Activated CD4-positive, alpha-beta T cell treated with anti-CD3 and anti-CD28 coated beads for 36 hours (primary cell): Measurements from ENCODE around the gene UBD. TPM values are rescaled to one million over a fixed set of nuclear protein-coding genes. Genes with fewer than 3 reads are reported as not detected.

Source experiments
- ATAC-seq: fragments of 200-7000 bp; cut with Tn5 transposase; one replicate; pipeline ENCODE4 v1.10.0; 2021; ENCODE audit warnings: mild to moderate bottlenecking, moderate library complexity
- CTCF ChIA-PET: fragments of 350-600 bp; sonication (Branson Sonifier 250); formaldehyde crosslinking; loops from one replicate; lab custom pipeline; 2021; ENCODE audit warnings: antibody characterized with exemption; lab: Charles Lee
- POLR2A ChIA-PET: fragments of 350-600 bp; sonication (Branson Sonifier 250); formaldehyde crosslinking; loops from one replicate; lab custom pipeline; 2021; ENCODE audit warnings: antibody characterized with exemption, inconsistent platforms; lab: Charles Lee
- DNase-seq: peaks from one replicate; pipeline ENCODE4 v3.0.0-alpha.2; 2020
- H3K27ac Mint-ChIP-seq: one replicate; pipeline ENCODE4 v1.8.0; 2021; ENCODE audit warnings: mixed read lengths
- H3K27me3 Mint-ChIP-seq: one replicate; pipeline ENCODE4 v1.8.0; 2021; ENCODE audit warnings: mixed read lengths
- H3K36me3 Mint-ChIP-seq: one replicate; pipeline ENCODE4 v1.8.0; 2021; ENCODE audit warnings: low read depth, mixed read lengths
- H3K4me1 Mint-ChIP-seq: one replicate; pipeline ENCODE4 v1.8.0; 2021; ENCODE audit warnings: mixed read lengths
- H3K4me3 Mint-ChIP-seq: one replicate; pipeline ENCODE4 v1.8.0; 2021; ENCODE audit warnings: mild to moderate bottlenecking, moderate library complexity, mixed read lengths
- H3K9me3 Mint-ChIP-seq: one replicate; pipeline ENCODE4 v1.8.0; 2021; ENCODE audit warnings: low read depth, mixed read lengths
- intact Hi-C, 2 experiments: fragments of 100-400 bp; cut with DNase I in 1 of 2; cut with micrococcal nuclease in 1 of 2; formaldehyde crosslinking; loops; one replicate each; pipeline versions ENCODE4 v1.14.2 to v1.15.1; 2022 to 2024; cut with DNase I, micrococcal nuclease
- total RNA-seq, 2 experiments: library from RNA; stranded (reverse); gene quantifications; one replicate each; pipeline ENCODE4 v1.2.3, GENCODE V29; 2021

The UBD gene
- total RNA-seq, 2 experiments from 2014 or later, result 0.32 TPM; not detected in 1

DNA sequence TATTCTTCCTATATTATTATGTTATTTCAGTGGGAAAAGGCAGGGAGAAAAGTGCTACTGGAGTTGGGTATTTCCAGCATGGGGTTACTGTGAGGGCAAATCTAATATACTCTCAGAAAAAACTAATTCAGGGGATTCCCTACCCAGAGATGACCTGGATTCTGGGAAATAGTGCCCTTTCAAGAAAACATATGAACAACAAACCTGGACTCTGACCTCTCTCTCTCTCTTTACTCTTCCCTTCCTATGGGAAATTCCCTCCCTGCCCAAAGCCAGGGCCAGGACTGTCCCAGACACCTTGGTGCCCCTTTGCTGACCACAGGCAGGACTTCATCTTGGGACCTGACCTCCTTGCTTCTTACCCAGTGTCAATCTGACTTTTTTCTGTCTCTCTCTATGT lies 1.6 kb upstream of the UBD start:
- H3K36me3 Mint-ChIP-seq, result no peaks in the 10 kb centered on the region
- POLR2A ChIA-PET, result no interaction called here
- H3K27ac Mint-ChIP-seq, result no peak overlapping the region
- H3K9me3 Mint-ChIP-seq, result no peaks in the 10 kb centered on the region
- intact Hi-C loops, result no loop called here
- ATAC-seq (no peak), DNase-seq (no peak)
- no peak overlapping the region for H3K4me3 Mint-ChIP-seq
- H3K4me1 Mint-ChIP-seq, result peaks cover 3% of the 10 kb centered on the region
- CTCF ChIA-PET, result interaction anchor here (0.9 kb wide), 1 partner anchor 9 kb away, joined by 3 read pairs; no protein-coding TSS in a partner anchor
- peaks cover 45% of the 10 kb centered on the region for H3K27me3 Mint-ChIP-seq

- ChIA-PET CTCF (interaction anchor here (0.6 to 1.5 kb wide), 2 partner anchors 95 to 101 kb away, joined by 4 read pairs; no protein-coding TSS in a partner anchor), POLR2A (no interaction called here)
- ATAC-seq (no peak), DNase-seq (no peak)
- Mint-ChIP-seq H3K4me1 (peaks cover 11% of the 10 kb centered on the region), H3K9me3 (no peaks in the 10 kb centered on the region), H3K4me3 (no peak overlapping the region), H3K27me3 (peaks cover 59% of the 10 kb centered on the region), H3K36me3 (no peaks in the 10 kb centered on the region), H3K27ac (no peak overlapping the region)
- intact Hi-C loops, result no loop called here
Observed at GRCh38 chr6:29558439-29559079, 973 bp downstream of the UBD start.

GRCh38 chr6:29557320-29557719 lies 2.2 kb downstream of the UBD start:
- ChIA-PET POLR2A (interaction anchor here (0.5 kb wide), 1 partner anchor 44 kb away, joined by 8 read pairs; no protein-coding TSS in a partner anchor), CTCF (no interaction called here)
- Mint-ChIP-seq H3K27ac (no peak overlapping the region), H3K4me1 (peaks cover 20% of the 10 kb centered on the region), H3K4me3 (no peak overlapping the region), H3K9me3 (no peaks in the 10 kb centered on the region), H3K36me3 (no peaks in the 10 kb centered on the region), H3K27me3 (peaks cover 54% of the 10 kb centered on the region)
- ATAC-seq (no peak), DNase-seq (no peak)
- intact Hi-C loops, result no loop called here

- DNase-seq (no peak), ATAC-seq (no peak)
- intact Hi-C loops, result no loop called here
- Mint-ChIP-seq H3K4me3 (no peak overlapping the region), H3K27ac (no peak overlapping the region), H3K9me3 (no peaks in the 10 kb centered on the region), H3K4me1 (peaks cover 17% of the 10 kb centered on the region), H3K27me3 (peaks cover 52% of the 10 kb centered on the region), H3K36me3 (no peaks in the 10 kb centered on the region)
- ChIA-PET CTCF (no interaction called here), POLR2A (no interaction called here)
Observed at GRCh38 chr6:29554764-29555163, 4.8 kb downstream of the UBD start.

GRCh38 chr6:29553268-29554057 lies 6.1 kb downstream of the UBD start:
- Mint-ChIP-seq H3K27me3 (peaks cover 56% of the 10 kb centered on the region), H3K4me1 (peaks cover 17% of the 10 kb centered on the region), H3K9me3 (no peaks in the 10 kb centered on the region), H3K4me3 (peak overlapping the region; percentile 56), H3K27ac (peak overlapping the region; percentile 74), H3K36me3 (no peaks in the 10 kb centered on the region)
- POLR2A ChIA-PET, result interaction anchor here (0.7 kb wide), 1 partner anchor 88 kb away, joined by 5 read pairs; no protein-coding TSS in a partner anchor
- CTCF ChIA-PET, result interaction anchor here (1.3 kb wide), 2 partner anchors 67 to 96 kb away, joined by 3 read pairs; no protein-coding TSS in a partner anchor
- intact Hi-C loops, result no loop called here
- DNase-seq (peak; percentile 54), ATAC-seq (peak; percentile 36)

DNA sequence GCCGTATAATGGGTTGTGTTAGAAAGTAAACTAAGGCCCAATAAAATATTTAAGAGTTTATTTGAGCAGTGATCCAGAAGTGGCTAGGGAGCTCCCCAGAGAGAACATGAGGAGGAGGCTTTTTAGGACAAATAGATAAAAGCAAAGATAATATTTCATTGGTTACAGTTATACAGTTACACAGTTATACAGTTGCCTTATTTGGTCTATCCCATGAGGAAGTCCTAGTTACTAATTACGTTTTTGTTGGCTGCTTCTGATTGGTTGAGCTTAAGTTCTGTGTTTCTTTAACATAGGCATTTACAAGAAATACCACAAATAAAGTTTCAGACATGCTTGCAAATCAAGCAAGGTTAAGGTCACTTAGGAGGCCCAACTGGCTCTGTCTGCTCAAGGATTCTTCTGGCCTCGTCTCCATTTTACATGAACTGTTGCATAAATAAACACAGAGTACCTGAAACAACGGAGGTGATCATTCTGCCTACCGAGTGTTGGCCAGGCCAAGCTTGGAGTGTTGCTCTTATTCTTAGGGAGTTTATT lies 7.0 kb downstream of the UBD start:
- no peak for DNase-seq
- Mint-ChIP-seq H3K4me1 (peaks cover 23% of the 10 kb centered on the region), H3K27ac (no peak overlapping the region), H3K27me3 (peaks cover 60% of the 10 kb centered on the region), H3K9me3 (no peaks in the 10 kb centered on the region), H3K36me3 (no peaks in the 10 kb centered on the region), H3K4me3 (peak overlapping the region; percentile 56)
- intact Hi-C loops, result no loop called here
- CTCF ChIA-PET, result interaction anchor here (0.8 to 1.3 kb wide), 4 partner anchors 8 to 101 kb away, joined by 3 read pairs; no protein-coding TSS in a partner anchor
- peak; percentile 83 for ATAC-seq
- POLR2A ChIA-PET, result no interaction called here

GRCh38 chr6:29547573-29547972 lies 12.0 kb downstream of the UBD start:
- no peaks in the 10 kb centered on the region for H3K9me3 Mint-ChIP-seq
- peaks cover 12% of the 10 kb centered on the region for H3K4me1 Mint-ChIP-seq
- ChIA-PET CTCF (no interaction called here), POLR2A (no interaction called here)
- peaks cover 47% of the 10 kb centered on the region for H3K27me3 Mint-ChIP-seq
- no peak overlapping the region for H3K27ac Mint-ChIP-seq
- no peak overlapping the region for H3K4me3 Mint-ChIP-seq
- H3K36me3 Mint-ChIP-seq, result no peaks in the 10 kb centered on the region
- intact Hi-C loops, result no loop called here
- peak; percentile 92 for ATAC-seq
- DNase-seq, result peak; percentile 32

GRCh38 chr6:29537714-29538403 lies 21.7 kb downstream of the UBD start:
- ChIA-PET POLR2A (no interaction called here), CTCF (no interaction called here)
- intact Hi-C loops, result no loop called here
- Mint-ChIP-seq H3K36me3 (no peaks in the 10 kb centered on the region), H3K4me1 (no peaks in the 10 kb centered on the region), H3K27me3 (peaks cover 11% of the 10 kb centered on the region), H3K9me3 (no peaks in the 10 kb centered on the region), H3K4me3 (no peak overlapping the region), H3K27ac (no peak overlapping the region)
- DNase-seq, result no peak
- no peak for ATAC-seq

DNA sequence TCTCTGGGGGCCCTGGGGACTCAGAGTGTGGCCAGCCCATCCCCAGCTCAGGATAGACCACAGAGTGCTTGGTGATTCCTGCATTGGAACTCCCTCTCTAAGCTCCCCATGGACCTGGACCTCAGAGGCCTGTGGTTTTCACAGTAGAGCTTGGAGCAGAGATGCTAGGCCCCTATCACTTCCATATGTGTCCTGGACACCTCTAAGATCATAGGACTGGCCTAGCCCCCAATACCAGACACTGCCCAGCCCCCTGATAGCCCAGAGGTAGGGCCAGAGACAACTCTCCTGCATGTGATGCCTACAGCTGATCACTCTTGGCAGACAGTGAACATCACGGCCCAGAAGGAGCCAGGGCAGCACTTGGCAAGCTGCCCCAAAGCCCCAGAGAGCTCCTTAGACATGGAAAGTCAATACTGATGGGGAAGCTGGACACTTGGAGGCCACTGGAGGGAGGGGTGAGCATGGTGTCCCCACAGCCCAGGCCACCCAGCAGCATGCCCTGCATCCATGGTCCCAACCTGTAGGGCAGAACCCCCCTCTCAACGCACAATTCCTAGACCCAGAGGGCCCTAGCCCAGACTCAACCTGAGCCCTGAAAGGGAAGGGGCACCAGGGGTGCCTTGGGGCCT lies 27.1 kb downstream of the UBD start:
- Mint-ChIP-seq H3K36me3 (no peaks in the 10 kb centered on the region), H3K4me3 (no peak overlapping the region), H3K4me1 (no peaks in the 10 kb centered on the region), H3K27ac (no peak overlapping the region), H3K27me3 (peaks cover 3% of the 10 kb centered on the region), H3K9me3 (no peaks in the 10 kb centered on the region)
- POLR2A ChIA-PET, result no interaction called here
- DNase-seq (no peak), ATAC-seq (no peak)
- intact Hi-C loops, result no loop called here
- CTCF ChIA-PET, result interaction anchor here (1.4 kb wide), 1 partner anchor 118 kb away, joined by 4 read pairs; no protein-coding TSS in a partner anchor

DNA sequence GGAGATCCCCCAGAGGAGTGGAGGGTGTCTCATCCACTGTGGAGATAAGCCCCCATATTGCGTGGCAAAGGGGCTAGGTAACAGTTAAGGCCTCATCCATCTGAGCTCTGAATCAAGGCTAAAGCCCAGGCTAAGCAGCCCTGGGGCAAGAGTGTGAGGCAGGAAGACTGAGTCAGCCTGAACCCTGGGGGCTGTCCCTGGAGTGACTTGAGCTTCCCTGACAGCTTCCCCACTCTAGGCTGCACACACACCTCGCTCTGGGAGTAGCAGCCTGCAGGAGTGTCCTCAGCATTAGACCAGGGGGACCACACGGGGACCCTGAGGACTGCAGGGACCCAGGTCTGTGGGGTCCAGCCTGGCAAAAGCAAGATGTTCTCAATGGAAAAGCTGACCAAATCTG lies 27.9 kb downstream of the UBD start:
- no peaks in the 10 kb centered on the region for H3K9me3 Mint-ChIP-seq
- intact Hi-C loops, result no loop called here
- CTCF ChIA-PET, result interaction anchor here (0.5 to 1.4 kb wide), 2 partner anchors 118 to 697 kb away, joined by 3 to 4 read pairs; no protein-coding TSS in a partner anchor
- H3K4me1 Mint-ChIP-seq, result no peaks in the 10 kb centered on the region
- peaks cover 6% of the 10 kb centered on the region for H3K27me3 Mint-ChIP-seq
- peak; percentile 99 for ATAC-seq
- POLR2A ChIA-PET, result no interaction called here
- no peak overlapping the region for H3K4me3 Mint-ChIP-seq
- no peaks in the 10 kb centered on the region for H3K36me3 Mint-ChIP-seq
- peak; percentile 68 for DNase-seq
- H3K27ac Mint-ChIP-seq, result no peak overlapping the region
